Measurements from ENCODE around the gene CACTIN. TPM values are rescaled to one million over a fixed set of nuclear protein-coding genes. Genes with fewer than 3 reads are reported as not detected.

CACTIN gene
- total RNA-seq (11.1 TPM), polyA plus RNA-seq (27.7 TPM)

GRCh38 chr19:3626473-3627350 lies at the start of gene CACTIN:
TSS of gene CACTIN (minus strand) at chr19:3626790. CDS start at chr19:3626762, 28 bp downstream.
- H3K27ac ChIP-seq (ENCODE audit: low read depth), result peak within 1 kb of the TSS; percentile 88
- DNase-seq (ENCODE audit: extremely low spot score), result peak; percentile 95
- H3K36me3 ChIP-seq (ENCODE audit: insufficient read depth), result no peaks in the 10 kb centered on the region
- peak within 1 kb of the TSS; percentile 84 for H3K4me3 ChIP-seq (ENCODE audit: low read depth, low read length)
- under 1% methylated on average over 80 of the region's 80 CpGs for WGBS
- H3K4me1 ChIP-seq (ENCODE audit: insufficient read depth), result peaks cover 4% of the 10 kb centered on the region

- H3K27ac ChIP-seq (ENCODE audit: low read depth), result no peak overlapping the region
- WGBS, result 74% methylated on average over 13 of the region's 13 CpGs
- DNase-seq (ENCODE audit: extremely low spot score), result no peak
- H3K4me3 ChIP-seq (ENCODE audit: low read depth, low read length), result no peak overlapping the region
- H3K4me1 ChIP-seq (ENCODE audit: insufficient read depth), result no peaks in the 10 kb centered on the region
- no peaks in the 10 kb centered on the region for H3K36me3 ChIP-seq (ENCODE audit: insufficient read depth)
Measured at GRCh38 chr19:3674784-3675543, 48.4 kb upstream of the CACTIN start.

- Histone ChIP-seq H3K36me3 (ENCODE audit: insufficient read depth) (no peaks in the 10 kb centered on the region), H3K4me1 (ENCODE audit: insufficient read depth) (no peaks in the 10 kb centered on the region), H3K27ac (ENCODE audit: low read depth) (no peak overlapping the region), H3K4me3 (ENCODE audit: low read depth, low read length) (no peak overlapping the region)
- no peak for DNase-seq (ENCODE audit: extremely low spot score)
- 95% methylated on average over 34 of the region's 34 CpGs for WGBS
Measured at GRCh38 chr19:3673506-3674439, 47.2 kb upstream of the CACTIN start.

GRCh38 chr19:3672993-3673392 lies 46.4 kb upstream of the CACTIN start:
- Histone ChIP-seq H3K27ac (ENCODE audit: low read depth) (no peak overlapping the region), H3K4me3 (ENCODE audit: low read depth, low read length) (no peak overlapping the region), H3K4me1 (ENCODE audit: insufficient read depth) (no peaks in the 10 kb centered on the region), H3K36me3 (ENCODE audit: insufficient read depth) (no peaks in the 10 kb centered on the region)
- WGBS, result 89% methylated on average over 13 of the region's 13 CpGs
- DNase-seq (ENCODE audit: extremely low spot score), result no peak

- WGBS, result 83% methylated on average over 8 of the region's 8 CpGs
- Histone ChIP-seq H3K4me3 (ENCODE audit: low read depth, low read length) (no peak overlapping the region), H3K4me1 (ENCODE audit: insufficient read depth) (no peaks in the 10 kb centered on the region), H3K27ac (ENCODE audit: low read depth) (no peak overlapping the region), H3K36me3 (ENCODE audit: insufficient read depth) (no peaks in the 10 kb centered on the region)
- no peak for DNase-seq (ENCODE audit: extremely low spot score)
Measured at GRCh38 chr19:3672575-3672948, 46.0 kb upstream of the CACTIN start.

- no peaks in the 10 kb centered on the region for H3K36me3 ChIP-seq (ENCODE audit: insufficient read depth)
- WGBS, result 39% methylated on average over 40 of the region's 40 CpGs
- no peak overlapping the region for H3K4me3 ChIP-seq (ENCODE audit: low read depth, low read length)
- H3K27ac ChIP-seq (ENCODE audit: low read depth), result peak overlapping the region; percentile 98
- H3K4me1 ChIP-seq (ENCODE audit: insufficient read depth), result no peaks in the 10 kb centered on the region
- no peak for DNase-seq (ENCODE audit: extremely low spot score)
Measured at GRCh38 chr19:3671680-3672574, 45.3 kb upstream of the CACTIN start.

GRCh38 chr19:3670796-3671679 lies 44.4 kb upstream of the CACTIN start:
- WGBS, result 15% methylated on average over 45 of the region's 45 CpGs
- H3K4me1 ChIP-seq (ENCODE audit: insufficient read depth), result no peaks in the 10 kb centered on the region
- no peaks in the 10 kb centered on the region for H3K36me3 ChIP-seq (ENCODE audit: insufficient read depth)
- peak; percentile 42 for DNase-seq (ENCODE audit: extremely low spot score)
- peak overlapping the region; percentile 18 for H3K4me3 ChIP-seq (ENCODE audit: low read depth, low read length)
- H3K27ac ChIP-seq (ENCODE audit: low read depth), result peak overlapping the region; percentile 98

GRCh38 chr19:3669947-3670795 lies 43.6 kb upstream of the CACTIN start:
- DNase-seq (ENCODE audit: extremely low spot score), result peak; percentile 59
- WGBS, result 26% methylated on average over 33 of the region's 33 CpGs
- peak overlapping the region; percentile 98 for H3K27ac ChIP-seq (ENCODE audit: low read depth)
- peak overlapping the region; percentile 18 for H3K4me3 ChIP-seq (ENCODE audit: low read depth, low read length)
- H3K36me3 ChIP-seq (ENCODE audit: insufficient read depth), result no peaks in the 10 kb centered on the region
- no peaks in the 10 kb centered on the region for H3K4me1 ChIP-seq (ENCODE audit: insufficient read depth)

- H3K4me1 ChIP-seq (ENCODE audit: insufficient read depth), result no peaks in the 10 kb centered on the region
- H3K27ac ChIP-seq (ENCODE audit: low read depth), result peak overlapping the region; percentile 72
- H3K4me3 ChIP-seq (ENCODE audit: low read depth, low read length), result no peak overlapping the region
- 49% methylated on average over 39 of the region's 39 CpGs for WGBS
- no peak for DNase-seq (ENCODE audit: extremely low spot score)
- no peaks in the 10 kb centered on the region for H3K36me3 ChIP-seq (ENCODE audit: insufficient read depth)
Measured at GRCh38 chr19:3669082-3669946, 42.7 kb upstream of the CACTIN start.

GRCh38 chr19:3668331-3669081 lies 41.9 kb upstream of the CACTIN start:
- 51% methylated on average over 34 of the region's 34 CpGs for WGBS
- Histone ChIP-seq H3K36me3 (ENCODE audit: insufficient read depth) (no peaks in the 10 kb centered on the region), H3K27ac (ENCODE audit: low read depth) (no peak overlapping the region), H3K4me3 (ENCODE audit: low read depth, low read length) (no peak overlapping the region), H3K4me1 (ENCODE audit: insufficient read depth) (no peaks in the 10 kb centered on the region)
- DNase-seq (ENCODE audit: extremely low spot score), result no peak

Measured in urinary bladder (tissue), 4 donors.